Left ventricle myocardium inferior (tissue), 1 donor: ENCODE data around the gene SARNP. TPM values are rescaled to one million over a fixed set of nuclear protein-coding genes. Genes with fewer than 3 reads are reported as not detected.

Experiments
- DNase-seq: peaks from one replicate; pipeline ENCODE4 v3.0.0-alpha.2; 2020
- H3K27ac ChIP-seq: fragments of 200-600 bp; replicated peaks from 2 replicates; pipeline ENCODE4 v1.8.0; 2021
- H3K27me3 ChIP-seq: fragments of 200-600 bp; 2 replicates; pipeline ENCODE4 v1.8.0; 2021; ENCODE audit warnings: low read depth
- H3K36me3 ChIP-seq: fragments of 200-600 bp; 2 replicates; pipeline ENCODE4 v1.8.0; 2021
- H3K4me1 ChIP-seq: fragments of 200-600 bp; 2 replicates; pipeline ENCODE4 v1.8.0; 2021
- H3K4me3 ChIP-seq: fragments of 200-600 bp; 2 replicates; pipeline ENCODE4 v1.8.0; 2021; ENCODE audit warnings: mild to moderate bottlenecking, moderate library complexity
- H3K9me3 ChIP-seq: fragments of 200-600 bp; replicated peaks from 2 replicates; pipeline ENCODE4 v1.8.0; 2021
- intact Hi-C: fragments of 100-400 bp; cut with micrococcal nuclease; formaldehyde crosslinking; loops from one replicate; pipeline ENCODE4 v1.11.0; 2022
- total RNA-seq: library from RNA; stranded (reverse); fragmentation: NEBNext Ultra II Directional; extraction: Animal tissue kit (Norgen Biotek cat#: 25700); gene quantifications from one replicate; pipeline ENCODE4 v1.2.1, GENCODE V29; 2021
- TF ChIP-seq, protein P1 (sequence below): fragments of 200-600 bp; IDR thresholded peaks from 2 replicates; pipeline ENCODE4 v1.8.0; 2021; ENCODE audit warnings: antibody characterized with exemption, mild to moderate bottlenecking, borderline replicate concordance
- donor health status: DM: no; HTN: yes; CAD: no; lungs with severe emphysema.

The SARNP gene
- total RNA-seq, 1 donor from 2014 or later, result 53.2 TPM

DNA sequence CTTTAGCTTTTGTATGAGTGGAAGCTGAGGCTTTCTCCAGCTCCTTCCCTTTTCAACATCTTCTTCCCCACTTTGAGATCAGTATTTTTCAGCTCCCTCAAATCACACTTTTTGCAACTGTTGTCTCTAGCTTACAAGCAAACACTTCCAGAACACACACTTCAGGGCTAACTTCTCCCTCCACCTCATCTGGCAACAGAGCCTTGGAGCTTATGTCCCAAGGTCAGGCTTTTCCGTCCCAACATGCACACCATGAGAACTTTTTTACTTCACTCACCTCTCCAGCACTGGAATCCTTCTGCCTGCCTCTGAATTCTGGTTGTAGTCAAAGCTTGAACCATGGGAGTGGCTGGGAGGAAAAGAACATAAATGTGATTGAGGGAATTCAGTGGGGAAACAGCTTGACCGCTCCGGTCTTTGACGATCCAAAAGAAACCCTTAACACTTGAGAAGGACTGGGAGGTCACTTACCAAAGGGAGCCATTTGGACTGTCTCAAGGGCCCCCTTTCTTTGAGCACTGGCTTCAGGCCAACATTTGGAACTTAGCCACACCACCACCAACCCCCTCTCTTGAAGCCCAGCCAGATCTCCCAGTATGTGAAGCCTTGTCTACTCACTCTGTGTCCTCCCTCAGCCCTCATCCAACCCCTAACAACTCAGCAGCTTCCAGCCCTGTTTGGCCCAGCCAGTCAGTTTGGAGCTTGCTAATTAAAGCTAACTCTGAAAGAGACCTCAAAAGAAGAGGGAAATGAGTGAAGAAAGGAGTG lies 105.6 kb downstream of the SARNP start:
- Histone ChIP-seq H3K27ac (peak overlapping the region; percentile 95), H3K4me1 (peaks cover 82% of the 10 kb centered on the region), H3K9me3 (no peaks in the 10 kb centered on the region), H3K4me3 (peak overlapping the region; percentile 80), H3K36me3 (no peaks in the 10 kb centered on the region), H3K27me3 (peaks cover 1% of the 10 kb centered on the region)
- TF ChIP-seq, protein P1, sequence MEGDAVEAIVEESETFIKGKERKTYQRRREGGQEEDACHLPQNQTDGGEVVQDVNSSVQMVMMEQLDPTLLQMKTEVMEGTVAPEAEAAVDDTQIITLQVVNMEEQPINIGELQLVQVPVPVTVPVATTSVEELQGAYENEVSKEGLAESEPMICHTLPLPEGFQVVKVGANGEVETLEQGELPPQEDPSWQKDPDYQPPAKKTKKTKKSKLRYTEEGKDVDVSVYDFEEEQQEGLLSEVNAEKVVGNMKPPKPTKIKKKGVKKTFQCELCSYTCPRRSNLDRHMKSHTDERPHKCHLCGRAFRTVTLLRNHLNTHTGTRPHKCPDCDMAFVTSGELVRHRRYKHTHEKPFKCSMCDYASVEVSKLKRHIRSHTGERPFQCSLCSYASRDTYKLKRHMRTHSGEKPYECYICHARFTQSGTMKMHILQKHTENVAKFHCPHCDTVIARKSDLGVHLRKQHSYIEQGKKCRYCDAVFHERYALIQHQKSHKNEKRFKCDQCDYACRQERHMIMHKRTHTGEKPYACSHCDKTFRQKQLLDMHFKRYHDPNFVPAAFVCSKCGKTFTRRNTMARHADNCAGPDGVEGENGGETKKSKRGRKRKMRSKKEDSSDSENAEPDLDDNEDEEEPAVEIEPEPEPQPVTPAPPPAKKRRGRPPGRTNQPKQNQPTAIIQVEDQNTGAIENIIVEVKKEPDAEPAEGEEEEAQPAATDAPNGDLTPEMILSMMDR, result no peak
- intact Hi-C loops, result no loop called here
- DNase-seq, result peak; percentile 65

DNA sequence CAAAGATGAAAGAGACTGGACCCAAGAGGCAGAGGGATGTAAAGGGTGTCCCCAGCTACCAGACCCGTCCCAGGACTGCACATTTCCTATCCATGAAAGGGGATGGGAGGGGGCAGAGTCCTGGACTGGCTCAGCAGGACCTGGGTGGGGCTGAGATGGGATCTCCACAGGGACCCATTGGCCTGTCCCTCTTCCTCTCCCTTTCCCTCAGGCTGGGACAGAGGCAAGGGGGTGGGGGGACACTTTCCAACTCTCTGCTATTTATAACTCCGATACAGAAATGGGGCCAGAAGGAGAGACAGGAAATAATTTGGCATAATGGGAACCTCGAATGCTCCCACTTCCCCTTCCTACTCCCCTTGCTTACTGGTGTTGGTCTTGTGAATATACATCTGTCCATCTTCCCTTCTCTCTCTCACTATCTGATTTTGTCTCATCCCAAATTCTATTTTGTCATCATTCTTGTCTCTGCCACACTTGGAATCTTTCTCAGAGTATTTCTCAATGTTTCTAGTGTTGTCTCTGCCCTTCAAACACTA lies 108.8 kb downstream of the SARNP start:
- no peaks in the 10 kb centered on the region for H3K36me3 ChIP-seq
- H3K4me1 ChIP-seq, result peaks cover 85% of the 10 kb centered on the region
- H3K9me3 ChIP-seq, result no peaks in the 10 kb centered on the region
- H3K27me3 ChIP-seq, result peaks cover 14% of the 10 kb centered on the region
- H3K27ac ChIP-seq, result peak overlapping the region; percentile 95
- TF ChIP-seq, protein P1, result no peak
- peak overlapping the region; percentile 80 for H3K4me3 ChIP-seq
- peak; percentile 61 for DNase-seq
- intact Hi-C loops, result no loop called here

- Histone ChIP-seq H3K27me3 (peaks cover 14% of the 10 kb centered on the region), H3K9me3 (no peaks in the 10 kb centered on the region), H3K4me1 (peaks cover 84% of the 10 kb centered on the region), H3K36me3 (no peaks in the 10 kb centered on the region), H3K4me3 (peak within 1 kb of the TSS; percentile 80), H3K27ac (peak within 1 kb of the TSS; percentile 95)
- peak; percentile 83 for DNase-seq
- TF ChIP-seq, protein P1, result no peak
- intact Hi-C loops, result no loop called here
These were observed 109.5 kb downstream of the SARNP start, which contains the start of gene ITGA7 for GRCh38 chr12:55707841-55708694. Gene ITGA7, minus strand, starts transcription at chr12:55707904. Its CDS starts 222 bp downstream, at chr12:55707682.

Other genes with a start within 250 kb of the SARNP start
- not detected for gene OR2AP1, start 245.3 kb downstream of the SARNP start, total RNA-seq
- gene OR10P1, start 180.8 kb downstream of the SARNP start, total RNA-seq, result not detected
- gene ITGA7, start 109.8 kb downstream of the SARNP start, total RNA-seq, result 520 TPM
- 109 TPM for gene BLOC1S1, start 101.7 kb downstream of the SARNP start, total RNA-seq
- 12.2 TPM for gene RDH5, start 97.3 kb downstream of the SARNP start, total RNA-seq
- gene CD63, start 88.7 kb downstream of the SARNP start, total RNA-seq, result 705 TPM
- 15.6 TPM for gene GDF11, start 74.6 kb downstream of the SARNP start, total RNA-seq
- 13.3 TPM for gene ORMDL2, start 317 bp upstream of the SARNP start, total RNA-seq
- 18.6 TPM for gene DNAJC14, start 11.9 kb upstream of the SARNP start, total RNA-seq
- 2.2 TPM for gene MMP19, start 25.2 kb upstream of the SARNP start, total RNA-seq
- gene PYM1, start 110.2 kb upstream of the SARNP start, total RNA-seq, result 14.8 TPM
- gene DGKA, start 113.4 kb upstream of the SARNP start, total RNA-seq, result 6.5 TPM
- 0.16 TPM for gene PMEL, start 148.3 kb upstream of the SARNP start, total RNA-seq
- 7.3 TPM for gene CDK2, start 149.1 kb upstream of the SARNP start, total RNA-seq
- gene RAB5B, start 156.4 kb upstream of the SARNP start, total RNA-seq, result 111 TPM
- 36.0 TPM for gene SUOX, start 179.6 kb upstream of the SARNP start, total RNA-seq
- 8.4 TPM for gene IKZF4, start 203.3 kb upstream of the SARNP start, total RNA-seq
- 48.7 TPM for gene RPS26, start 224.2 kb upstream of the SARNP start, total RNA-seq